HCT116 (cell line): Measurements from ENCODE around the gene IDUA. TPM values are rescaled to one million over a fixed set of nuclear protein-coding genes. Genes with fewer than 3 reads are reported as not detected.

Experiments used
- ATAC-seq: fragments of 200-7000 bp; cut with Tn5 transposase; 2 replicates; pipeline ENCODE4 v1.9.1; 2020; ENCODE audit warnings: mild to moderate bottlenecking, moderate library complexity
- BruUV-seq: library from RNA; stranded (reverse); fragments of 400-500 nt; replicated peaks from 2 replicates; lab custom pipeline; 2021; lab: Mats Ljungman, UMichigan
- CTCF ChIA-PET: fragments of 300-600 bp; sonication (Branson Sonifier 250); formaldehyde crosslinking; loops from one replicate; lab custom pipeline; 2021; ENCODE audit warnings: antibody characterized with exemption; lab: Charles Lee
- POLR2A ChIA-PET: fragments of 300-600, 350-600 bp; sonication (Branson Sonifier 250); formaldehyde crosslinking; loops from one replicate; lab custom pipeline; 2021; ENCODE audit warnings: antibody characterized with exemption; lab: Charles Lee
- RAD21 ChIA-PET, 2 experiments: fragments of 300-600 bp; sonication (Branson Sonifier 250); formaldehyde crosslinking; loops; one replicate each; lab custom pipeline; 2023; ENCODE audit warnings: low total read pairs in 2 of 2; ENCODE audit not compliant: uncharacterized antibody in 2 of 2, unreplicated experiment in 2 of 2, low non-redundant PET in 1 of 2; lab: Charles Lee
- DNase-seq: peaks from one replicate; pipeline ENCODE4 v3.0.0-alpha.2; 2010; ENCODE audit warnings: low read depth, low spot score
- H2AFZ ChIP-seq: fragments of 200-600 bp; shearing (Covaris generic), sonication (generic); 2 replicates; pipeline ENCODE4 v1.6.1; 2017; ENCODE audit warnings: low read depth, mixed run types, mixed read lengths, antibody characterized with exemption, low read length; ENCODE audit not compliant: poor library complexity, severe bottlenecking
- H3K27ac ChIP-seq: 2 replicates; pipeline ENCODE4 v1.5.1; 2012; ENCODE audit warnings: low read depth, low read length
- H3K27me3 ChIP-seq: fragments of 200-600 bp; sonication (generic); 2 replicates; pipeline ENCODE4 v1.6.1; 2016; ENCODE audit warnings: mixed run types, low read length, mixed read lengths; ENCODE audit not compliant: insufficient read depth
- H3K36me3 ChIP-seq, 2 experiments: fragments of 200-500 bp in 1 of 2; fragments of 200-600 bp in 1 of 2; sonication (Bioruptor generic) in 1 of 2; sonication (generic) in 1 of 2; 2 replicates each; pipeline versions ENCODE4 v1.5.1 to v1.6.1; 2014 to 2016; ENCODE audit warnings: low read length in 2 of 2, inconsistent platforms in 1 of 2, mixed read lengths in 1 of 2, mixed run types in 1 of 2; ENCODE audit not compliant: insufficient read depth in 2 of 2, control insufficient read depth in 1 of 2
- H3K4me1 ChIP-seq, 2 experiments: fragments of 200-600 bp in 1 of 2; sonication (generic) in 1 of 2; 2 replicates each; pipeline versions ENCODE4 v1.5.1 to v1.6.1; 2012 to 2017; ENCODE audit warnings: low read length in 2 of 2, inconsistent platforms in 1 of 2, mild to moderate bottlenecking in 1 of 2, mixed read lengths in 1 of 2, mixed run types in 1 of 2, moderate library complexity in 1 of 2; ENCODE audit not compliant: insufficient read depth in 2 of 2, control insufficient read depth in 1 of 2
- H3K4me2 ChIP-seq: fragments of 200-600 bp; sonication (generic); 2 replicates; pipeline ENCODE4 v1.6.1; 2017; ENCODE audit warnings: mixed run types, low read length, mixed read lengths
- H3K4me3 ChIP-seq, 2 experiments: fragments of 200-600 bp in 1 of 2; sonication (generic) in 1 of 2; replicated peaks in 1 of 2; 2 replicates each; pipeline ENCODE4 v1.5.1; 2011 to 2016; ENCODE audit warnings: low read length in 2 of 2, control low read depth in 1 of 2, low read depth in 1 of 2, mild to moderate bottlenecking in 1 of 2, mixed read lengths in 1 of 2, mixed run types in 1 of 2
- H3K79me2 ChIP-seq: fragments of 200-600 bp; sonication (generic); 2 replicates; pipeline ENCODE4 v1.6.1; 2017; ENCODE audit warnings: mild to moderate bottlenecking, mixed run types, low read length, moderate library complexity, mixed read lengths; ENCODE audit not compliant: insufficient read depth
- H3K9ac ChIP-seq: fragments of 200-600 bp; sonication (generic); 2 replicates; pipeline ENCODE4 v1.6.1; 2016; ENCODE audit warnings: low read length, mixed read lengths
- H3K9me2 ChIP-seq: fragments of 200-600 bp; sonication (generic), shearing (Covaris generic); 2 replicates; pipeline ENCODE4 v1.6.1; 2017; ENCODE audit warnings: mixed run types, mild to moderate bottlenecking, moderate library complexity; ENCODE audit not compliant: insufficient read depth
- H3K9me3 ChIP-seq, 2 experiments: fragments of 200-500 bp in 1 of 2; fragments of 200-600 bp in 1 of 2; sonication (Bioruptor generic) in 1 of 2; sonication (generic) in 1 of 2; 2 replicates each; pipeline ENCODE4 v1.6.1; 2014 to 2017; ENCODE audit warnings: low read length in 2 of 2, mixed read lengths in 2 of 2, inconsistent platforms in 1 of 2, low read depth in 1 of 2, mild to moderate bottlenecking in 1 of 2, mixed run types in 1 of 2, moderate library complexity in 1 of 2; ENCODE audit not compliant: control insufficient read depth in 1 of 2, insufficient read depth in 1 of 2
- H4K20me1 ChIP-seq: fragments of 200-600 bp; sonication (generic), shearing (Covaris generic); 2 replicates; pipeline ENCODE4 v1.6.1; 2017; ENCODE audit warnings: mixed run types, mild to moderate bottlenecking, moderate library complexity; ENCODE audit not compliant: insufficient read depth
- POLR2AphosphoS5 ChIP-seq: IDR thresholded peaks from 2 replicates; pipeline ENCODE4 v1.6.1; 2011; ENCODE audit warnings: mild to moderate bottlenecking, low read depth, low read length, moderate library complexity
- YY1 ChIP-seq: IDR thresholded peaks from 2 replicates; pipeline ENCODE4 v1.6.1; 2011; ENCODE audit warnings: low read length, low read depth, moderate library complexity, mild to moderate bottlenecking; ENCODE audit not compliant: insufficient replicate concordance; ENCODE audit errors: extremely low read depth
- ZFX ChIP-seq: fragments of 450-650 bp; IDR thresholded peaks from 2 replicates; pipeline ENCODE4 v1.6.1; 2017
- intact Hi-C: fragments of 100-400 bp; cut with micrococcal nuclease; formaldehyde crosslinking; loops from 2 replicates; pipeline ENCODE4 v1.10.0; 2022
- total RNA-seq: library from RNA; stranded (reverse); gene quantifications from one replicate; pipeline ENCODE4 v1.2.1, GENCODE V29; 2021; ENCODE audit not compliant: unreplicated experiment
- TF ChIP-seq, protein P1 (sequence below): IDR thresholded peaks from 2 replicates; pipeline ENCODE4 v1.6.1; 2011; ENCODE audit warnings: mild to moderate bottlenecking, low read length, moderate library complexity; ENCODE audit not compliant: insufficient replicate concordance; ENCODE audit errors: extremely low read depth

IDUA gene
- total RNA-seq, 1 experiment from 2014 or later: 28.2 TPM

DNA sequence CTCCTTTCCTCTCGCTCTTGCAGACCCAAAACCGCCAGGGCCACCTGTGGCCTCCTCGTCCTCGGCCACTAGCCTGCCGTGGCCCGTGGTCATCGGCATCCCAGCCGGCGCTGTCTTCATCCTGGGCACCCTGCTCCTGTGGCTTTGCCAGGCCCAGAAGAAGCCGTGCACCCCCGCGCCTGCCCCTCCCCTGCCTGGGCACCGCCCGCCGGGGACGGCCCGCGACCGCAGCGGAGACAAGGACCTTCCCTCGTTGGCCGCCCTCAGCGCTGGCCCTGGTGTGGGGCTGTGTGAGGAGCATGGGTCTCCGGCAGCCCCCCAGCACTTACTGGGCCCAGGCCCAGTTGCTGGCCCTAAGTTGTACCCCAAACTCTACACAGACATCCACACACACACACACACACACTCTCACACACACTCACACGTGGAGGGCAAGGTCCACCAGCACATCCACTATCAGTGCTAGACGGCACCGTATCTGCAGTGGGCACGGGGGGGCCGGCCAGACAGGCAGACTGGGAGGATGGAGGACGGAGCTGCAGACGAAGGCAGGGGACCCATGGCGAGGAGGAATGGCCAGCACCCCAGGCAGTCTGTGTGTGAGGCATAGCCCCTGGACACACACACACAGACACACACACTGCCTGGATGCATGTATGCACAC is 38.2 kb downstream of the IDUA start:
- H3K9me3 ChIP-seq: no peaks in the 10 kb centered on the region
- peaks cover 8 to 11% of the 10 kb centered on the region in 2 experiments; a peak in 3 of 4 replicates for H3K36me3 ChIP-seq
- H3K4me1 ChIP-seq: peaks cover 5 to 34% of the 10 kb centered on the region in 2 experiments; a peak in 3 of 4 replicates
- RAD21 ChIA-PET: no interaction called here
- H3K4me2 ChIP-seq: no peak overlapping the region
- intact Hi-C loops: no loop called here
- H3K27ac ChIP-seq: no peak overlapping the region; the same call in 1 of the 2 replicates
- no peaks in the 10 kb centered on the region; the same call in 1 of the 2 replicates for H3K79me2 ChIP-seq
- no peaks in the 10 kb centered on the region for H4K20me1 ChIP-seq
- TF ChIP-seq ZFX: 0 out of 2 replicates have a peak, but pooled peaks have one; percentile 4
- no peak; the same call in 1 of the 2 replicates for TF ChIP-seq POLR2AphosphoS5
- no peak for TF ChIP-seq YY1
- TF ChIP-seq, all 23 proteins: peak for 1
- ChIA-PET CTCF (no interaction called here), POLR2A (no interaction called here)
- Histone ChIP-seq H3K4me3 (no peak overlapping the region), H3K27me3 (no peaks in the 10 kb centered on the region), H2AFZ (no peak overlapping the region), H3K9me2 (no peaks in the 10 kb centered on the region), H3K9ac (no peak overlapping the region)
- TSS peak; percentile 52 for BruUV-seq
- ATAC-seq: no peak
- no peak for DNase-seq

DNA sequence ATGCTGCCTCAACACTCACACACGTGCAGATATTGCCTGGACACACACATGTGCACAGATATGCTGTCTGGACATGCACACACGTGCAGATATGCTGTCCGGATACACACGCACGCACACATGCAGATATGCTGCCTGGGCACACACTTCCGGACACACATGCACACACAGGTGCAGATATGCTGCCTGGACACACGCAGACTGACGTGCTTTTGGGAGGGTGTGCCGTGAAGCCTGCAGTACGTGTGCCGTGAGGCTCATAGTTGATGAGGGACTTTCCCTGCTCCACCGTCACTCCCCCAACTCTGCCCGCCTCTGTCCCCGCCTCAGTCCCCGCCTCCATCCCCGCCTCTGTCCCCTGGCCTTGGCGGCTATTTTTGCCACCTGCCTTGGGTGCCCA is 39.3 kb downstream of the IDUA start:
- no peaks in the 10 kb centered on the region for H3K9me3 ChIP-seq
- H4K20me1 ChIP-seq: no peaks in the 10 kb centered on the region
- H3K4me2 ChIP-seq: no peak overlapping the region
- no peaks in the 10 kb centered on the region for H3K9me2 ChIP-seq
- TF ChIP-seq, protein P1, sequence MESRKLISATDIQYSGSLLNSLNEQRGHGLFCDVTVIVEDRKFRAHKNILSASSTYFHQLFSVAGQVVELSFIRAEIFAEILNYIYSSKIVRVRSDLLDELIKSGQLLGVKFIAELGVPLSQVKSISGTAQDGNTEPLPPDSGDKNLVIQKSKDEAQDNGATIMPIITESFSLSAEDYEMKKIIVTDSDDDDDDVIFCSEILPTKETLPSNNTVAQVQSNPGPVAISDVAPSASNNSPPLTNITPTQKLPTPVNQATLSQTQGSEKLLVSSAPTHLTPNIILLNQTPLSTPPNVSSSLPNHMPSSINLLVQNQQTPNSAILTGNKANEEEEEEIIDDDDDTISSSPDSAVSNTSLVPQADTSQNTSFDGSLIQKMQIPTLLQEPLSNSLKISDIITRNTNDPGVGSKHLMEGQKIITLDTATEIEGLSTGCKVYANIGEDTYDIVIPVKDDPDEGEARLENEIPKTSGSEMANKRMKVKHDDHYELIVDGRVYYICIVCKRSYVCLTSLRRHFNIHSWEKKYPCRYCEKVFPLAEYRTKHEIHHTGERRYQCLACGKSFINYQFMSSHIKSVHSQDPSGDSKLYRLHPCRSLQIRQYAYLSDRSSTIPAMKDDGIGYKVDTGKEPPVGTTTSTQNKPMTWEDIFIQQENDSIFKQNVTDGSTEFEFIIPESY: no peak
- TF ChIP-seq POLR2AphosphoS5: peak; percentile 44
- H2AFZ ChIP-seq: no peak overlapping the region
- H3K9ac ChIP-seq: no peak overlapping the region
- H3K79me2 ChIP-seq: no peaks in the 10 kb centered on the region; the same call in 1 of the 2 replicates
- peak overlapping the region; percentile 32; the same call in 1 of the 2 replicates for H3K27ac ChIP-seq
- BruUV-seq: no TSS peak
- H3K36me3 ChIP-seq: peaks cover 8 to 11% of the 10 kb centered on the region in 2 experiments; a peak in 3 of 4 replicates
- ATAC-seq: peak; percentile 69
- peaks cover 11 to 41% of the 10 kb centered on the region in 2 experiments; a peak in 3 of 4 replicates for H3K4me1 ChIP-seq
- intact Hi-C loops: no loop called here
- ChIA-PET CTCF (no interaction called here), RAD21 (no interaction called here), POLR2A (no interaction called here)
- no peak overlapping the region for H3K4me3 ChIP-seq
- DNase-seq: no peak
- H3K27me3 ChIP-seq: no peaks in the 10 kb centered on the region
